ENCODE data around the gene NHLH1.
A peak's percentile ranks its signal among the peaks of the same experiment; 100 is the strongest.

Gene NHLH1

DNA sequence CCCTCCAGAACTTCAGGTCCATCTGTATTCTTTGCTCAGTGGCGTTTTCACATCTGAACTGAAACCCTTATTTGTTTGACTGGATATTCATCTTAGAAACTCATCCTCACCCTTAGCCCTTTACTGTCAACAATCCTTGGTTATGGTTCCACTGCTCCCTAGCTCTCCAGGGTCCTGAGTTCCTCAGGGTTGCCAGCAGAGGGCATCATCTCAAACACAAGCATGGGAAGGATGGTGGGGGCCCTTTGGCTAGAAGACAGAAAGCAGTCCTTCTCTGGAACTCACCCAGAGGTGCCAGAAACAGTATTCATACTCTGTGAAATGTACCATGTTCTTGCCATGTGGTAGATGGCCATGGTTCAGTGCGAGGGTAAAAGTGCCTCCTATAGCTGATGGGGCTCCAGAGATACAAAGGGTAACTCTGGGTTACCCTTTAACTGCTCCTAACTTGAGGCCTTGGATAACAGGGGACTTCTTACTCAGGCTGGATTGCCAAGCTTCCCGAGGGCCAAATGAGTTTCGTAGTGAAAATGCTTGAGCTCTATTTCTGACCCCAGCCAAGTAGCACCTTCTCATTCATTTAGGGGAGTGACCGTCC is 12.4 kb upstream of the NHLH1 start:
- Histone ChIP-seq H3K27ac (ENCODE audit: low read depth, low read length) (no peak overlapping the region), H2AFZ (ENCODE audit: low read depth, low read length, severe bottlenecking) (no peak overlapping the region), H3K4me3 (ENCODE audit: insufficient read depth, low read length, poor library complexity, severe bottlenecking) (no peak overlapping the region), H3F3A (ENCODE audit: insufficient read depth) (no peaks in the 10 kb centered on the region), H3K4me2 (ENCODE audit: low read depth, low read length, poor library complexity, severe bottlenecking) (no peak overlapping the region), H3K36me3 (ENCODE audit: low read length) (peaks cover 21% of the 10 kb centered on the region), H3K9ac (ENCODE audit: low read length) (no peak overlapping the region), H4K20me1 (ENCODE audit: low read depth, low read length) (no peaks in the 10 kb centered on the region), H3K9me2 (replicated peaks; ENCODE audit: insufficient read depth, low read length) (no peaks in the 10 kb centered on the region), H3K9me3 (ENCODE audit: insufficient read depth, low read length) (no peaks in the 10 kb centered on the region), H3K27me3 (ENCODE audit: low read length) (no peaks in the 10 kb centered on the region), H3K79me2 (ENCODE audit: insufficient read depth, low read length) (no peaks in the 10 kb centered on the region)
- no peak for TF ChIP-seq EZH2phosphoT487 (conservative IDR thresholded peaks at IDR 0.05; ENCODE audit: low read length)
- TF ChIP-seq, protein P1, sequence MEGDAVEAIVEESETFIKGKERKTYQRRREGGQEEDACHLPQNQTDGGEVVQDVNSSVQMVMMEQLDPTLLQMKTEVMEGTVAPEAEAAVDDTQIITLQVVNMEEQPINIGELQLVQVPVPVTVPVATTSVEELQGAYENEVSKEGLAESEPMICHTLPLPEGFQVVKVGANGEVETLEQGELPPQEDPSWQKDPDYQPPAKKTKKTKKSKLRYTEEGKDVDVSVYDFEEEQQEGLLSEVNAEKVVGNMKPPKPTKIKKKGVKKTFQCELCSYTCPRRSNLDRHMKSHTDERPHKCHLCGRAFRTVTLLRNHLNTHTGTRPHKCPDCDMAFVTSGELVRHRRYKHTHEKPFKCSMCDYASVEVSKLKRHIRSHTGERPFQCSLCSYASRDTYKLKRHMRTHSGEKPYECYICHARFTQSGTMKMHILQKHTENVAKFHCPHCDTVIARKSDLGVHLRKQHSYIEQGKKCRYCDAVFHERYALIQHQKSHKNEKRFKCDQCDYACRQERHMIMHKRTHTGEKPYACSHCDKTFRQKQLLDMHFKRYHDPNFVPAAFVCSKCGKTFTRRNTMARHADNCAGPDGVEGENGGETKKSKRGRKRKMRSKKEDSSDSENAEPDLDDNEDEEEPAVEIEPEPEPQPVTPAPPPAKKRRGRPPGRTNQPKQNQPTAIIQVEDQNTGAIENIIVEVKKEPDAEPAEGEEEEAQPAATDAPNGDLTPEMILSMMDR (IDR thresholded peaks at IDR 0.05; ENCODE audit: insufficient read depth, low read length, poor library complexity, severe bottlenecking) = peak; percentile 44

DNA sequence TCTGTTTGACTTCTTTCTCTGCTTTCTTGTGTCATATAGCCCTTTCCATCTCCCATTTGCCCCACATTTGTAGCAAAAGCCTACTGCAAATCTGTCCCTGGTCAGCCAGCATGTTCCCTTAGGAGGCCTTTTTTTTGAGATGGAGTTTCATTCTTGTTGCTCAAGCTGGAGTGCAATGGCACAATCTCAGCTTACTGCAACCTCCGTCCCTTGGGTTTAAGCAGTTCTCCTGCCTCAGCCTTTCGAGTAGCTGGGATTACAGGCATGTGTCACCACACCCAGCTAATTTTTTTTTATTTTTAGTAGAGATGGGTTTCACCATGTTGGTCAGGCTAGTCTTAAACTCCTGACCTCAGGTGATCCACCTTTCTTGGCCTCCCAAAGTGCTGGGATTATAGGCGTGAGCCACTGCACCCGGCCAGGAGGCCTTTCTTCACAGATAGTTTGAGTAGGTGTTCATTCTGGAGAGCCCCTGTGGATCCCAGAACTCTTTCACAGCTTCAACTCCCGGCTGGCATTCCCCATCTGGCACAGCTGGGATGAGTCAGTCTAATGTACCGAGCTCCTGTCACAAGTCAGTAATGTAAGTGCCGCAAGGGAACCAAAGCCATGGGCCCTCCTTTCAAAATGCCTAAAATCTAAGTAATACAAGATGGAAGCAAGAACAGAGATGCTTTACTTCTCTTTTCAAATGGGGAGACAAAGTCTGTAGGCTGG is 9.4 kb upstream of the NHLH1 start:
- Histone ChIP-seq H3K79me2 (ENCODE audit: insufficient read depth, low read length) (no peaks in the 10 kb centered on the region), H3K4me2 (ENCODE audit: low read depth, low read length, poor library complexity, severe bottlenecking) (no peak overlapping the region), H3K9me2 (replicated peaks; ENCODE audit: insufficient read depth, low read length) (no peaks in the 10 kb centered on the region), H3K36me3 (ENCODE audit: low read length) (peaks cover 13% of the 10 kb centered on the region), H3K27ac (ENCODE audit: low read depth, low read length) (no peak overlapping the region), H2AFZ (ENCODE audit: low read depth, low read length, severe bottlenecking) (no peak overlapping the region), H4K20me1 (ENCODE audit: low read depth, low read length) (no peaks in the 10 kb centered on the region), H3K9ac (ENCODE audit: low read length) (no peak overlapping the region), H3F3A (ENCODE audit: insufficient read depth) (no peaks in the 10 kb centered on the region), H3K4me3 (ENCODE audit: insufficient read depth, low read length, poor library complexity, severe bottlenecking) (no peak overlapping the region), H3K27me3 (ENCODE audit: low read length) (no peaks in the 10 kb centered on the region), H3K9me3 (ENCODE audit: insufficient read depth, low read length) (no peaks in the 10 kb centered on the region)
- TF ChIP-seq, protein P1 (IDR thresholded peaks at IDR 0.05; ENCODE audit: insufficient read depth, low read length, poor library complexity, severe bottlenecking) = no peak
- TF ChIP-seq EZH2phosphoT487 (conservative IDR thresholded peaks at IDR 0.05; ENCODE audit: low read length) = no peak

DNA sequence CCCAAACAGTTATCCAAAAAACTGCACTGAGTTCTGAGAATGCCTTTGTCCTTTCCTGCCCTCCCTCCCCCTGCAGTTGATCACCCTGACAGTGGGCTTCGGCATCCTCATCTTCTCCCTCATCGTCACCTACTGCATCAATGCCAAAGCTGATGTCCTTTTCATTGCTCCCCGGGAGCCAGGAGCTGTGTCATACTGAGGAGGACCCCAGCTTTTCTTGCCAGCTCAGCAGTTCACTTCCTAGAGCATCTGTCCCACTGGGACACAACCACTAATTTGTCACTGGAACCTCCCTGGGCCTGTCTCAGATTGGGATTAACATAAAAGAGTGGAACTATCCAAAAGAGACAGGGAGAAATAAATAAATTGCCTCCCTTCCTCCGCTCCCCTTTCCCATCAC is 8.8 kb upstream of the NHLH1 start:
- Histone ChIP-seq H3K9me2 (replicated peaks; ENCODE audit: insufficient read depth, low read length) (no peaks in the 10 kb centered on the region), H3K9me3 (ENCODE audit: insufficient read depth, low read length) (no peaks in the 10 kb centered on the region), H3K27me3 (ENCODE audit: low read length) (no peaks in the 10 kb centered on the region), H4K20me1 (ENCODE audit: low read depth, low read length) (no peaks in the 10 kb centered on the region), H3K79me2 (ENCODE audit: insufficient read depth, low read length) (no peaks in the 10 kb centered on the region), H3K27ac (ENCODE audit: low read depth, low read length) (no peak overlapping the region), H3K4me3 (ENCODE audit: insufficient read depth, low read length, poor library complexity, severe bottlenecking) (no peak overlapping the region), H3K4me2 (ENCODE audit: low read depth, low read length, poor library complexity, severe bottlenecking) (no peak overlapping the region), H2AFZ (ENCODE audit: low read depth, low read length, severe bottlenecking) (no peak overlapping the region), H3K36me3 (ENCODE audit: low read length) (peaks cover 13% of the 10 kb centered on the region), H3K9ac (ENCODE audit: low read length) (no peak overlapping the region), H3F3A (ENCODE audit: insufficient read depth) (no peaks in the 10 kb centered on the region)
- TF ChIP-seq, protein P1 (IDR thresholded peaks at IDR 0.05; ENCODE audit: insufficient read depth, low read length, poor library complexity, severe bottlenecking) = no peak
- TF ChIP-seq EZH2phosphoT487 (conservative IDR thresholded peaks at IDR 0.05; ENCODE audit: low read length) = no peak

All from SU-DHL-6 (cell line).